ENCODE data around the gene RNF151.
"Not testable (repeated sequence)": the region's sequence is repeated elsewhere in the genome, so short reads cannot be mapped to it uniquely, and the experiment has no call there.

Gene RNF151

GRCh38 chr16:1932050-1933028 lies 34.3 kb upstream of the RNF151 start:
- no peak for TF ChIP-seq ZFX (IDR thresholded peaks at IDR 0.05)
- TF ChIP-seq CTCF (conservative IDR thresholded peaks at IDR 0.05): no peak; the same call in 1 of the 2 replicates
- H3K27ac ChIP-seq: no peak overlapping the region

GRCh38 chr16:1933097-1933661 lies 33.5 kb upstream of the RNF151 start:
- no peak overlapping the region for H3K27ac ChIP-seq
- no peak for TF ChIP-seq CTCF (conservative IDR thresholded peaks at IDR 0.05)
- no peak for TF ChIP-seq ZFX (IDR thresholded peaks at IDR 0.05)

DNA sequence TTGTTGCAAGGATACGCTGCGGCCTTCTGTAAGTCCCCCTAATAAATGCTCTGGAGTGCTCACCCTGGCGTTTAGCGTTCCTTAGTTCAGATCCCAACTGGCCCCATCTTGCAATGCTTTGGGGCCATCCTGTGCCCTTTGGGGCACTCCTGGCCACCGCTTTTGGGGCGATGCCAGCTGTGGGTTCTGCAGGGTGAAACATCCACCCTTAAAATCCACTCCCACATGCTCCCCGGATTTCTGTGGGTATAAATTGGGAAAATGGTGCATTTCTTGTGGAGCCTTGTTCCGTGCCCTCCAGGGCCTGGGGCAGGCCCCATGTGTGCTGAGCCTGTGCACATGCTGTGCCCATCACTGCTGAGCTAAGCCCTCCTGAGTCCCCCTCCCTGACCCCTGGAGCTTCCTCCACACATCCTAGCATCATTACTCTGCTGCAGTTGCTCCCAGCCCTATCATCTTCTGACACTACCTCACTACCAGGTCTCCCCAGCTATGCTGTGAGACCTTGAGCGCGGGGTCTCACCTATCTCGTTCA lies 29.6 kb upstream of the RNF151 start:
- no peak for TF ChIP-seq ZFX (IDR thresholded peaks at IDR 0.05)
- TF ChIP-seq CTCF (conservative IDR thresholded peaks at IDR 0.05): no peak
- no peak overlapping the region for H3K27ac ChIP-seq

- no peak for TF ChIP-seq ZFX (IDR thresholded peaks at IDR 0.05)
- TF ChIP-seq CTCF (conservative IDR thresholded peaks at IDR 0.05): no peak
- no peak overlapping the region for H3K27ac ChIP-seq
Observed at GRCh38 chr16:1938316-1938715, 28.3 kb upstream of the RNF151 start.

- H3K27ac ChIP-seq: no peak overlapping the region
- TF ChIP-seq ZFX (IDR thresholded peaks at IDR 0.05): no peak
- no peak for TF ChIP-seq CTCF (conservative IDR thresholded peaks at IDR 0.05)
Observed at GRCh38 chr16:1938910-1939309, 27.7 kb upstream of the RNF151 start.

GRCh38 chr16:1939833-1940232 lies 26.8 kb upstream of the RNF151 start:
- H3K27ac ChIP-seq: not testable (repeated sequence)

DNA sequence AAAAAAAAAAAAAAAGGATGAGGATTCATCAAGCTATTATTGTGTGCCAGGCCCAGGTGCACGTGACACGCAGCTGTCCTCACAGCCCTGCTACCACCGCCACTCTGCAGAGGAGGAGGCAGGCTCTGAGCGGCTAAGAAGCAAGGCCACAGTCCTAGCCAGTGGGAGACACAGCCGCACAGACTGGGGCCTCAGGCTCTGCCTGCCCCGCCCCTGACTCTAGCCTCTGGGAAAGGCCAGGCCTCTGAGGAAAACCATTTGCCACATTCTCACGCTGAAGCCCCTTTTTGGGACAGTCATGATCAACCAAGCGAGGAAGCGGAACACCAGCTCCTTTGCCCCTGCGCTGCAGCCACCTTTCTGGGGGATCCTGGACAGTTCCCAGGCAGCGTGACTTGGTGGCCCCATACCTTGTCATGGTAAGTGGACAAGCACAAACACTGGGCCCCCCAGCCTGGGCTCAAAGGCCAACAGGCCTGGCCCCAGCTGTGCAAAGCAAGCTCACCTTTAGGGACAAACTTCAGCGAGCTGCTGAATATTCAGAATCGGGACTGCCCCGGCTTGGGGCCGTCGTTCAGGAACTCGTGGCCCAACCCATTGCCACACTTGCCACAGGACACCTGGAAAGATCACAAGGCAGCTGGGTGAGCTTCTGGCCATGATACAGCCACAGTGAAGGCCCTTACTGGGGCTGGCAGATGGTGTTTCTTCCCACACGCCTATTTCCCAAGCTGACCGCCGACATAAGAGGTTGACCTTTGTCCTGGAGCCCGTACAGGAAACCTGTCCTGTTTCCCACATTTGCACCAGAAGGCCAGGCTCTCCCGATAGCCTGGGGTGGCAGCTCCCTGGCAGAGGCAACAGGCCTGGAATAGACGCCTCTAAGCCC lies 26.1 kb upstream of the RNF151 start:
- H3K27ac ChIP-seq: no peak overlapping the region

More for the DNA sequence above, 26.1 kb upstream of the RNF151 start:
- TF ChIP-seq CTCF (conservative IDR thresholded peaks at IDR 0.05): no peak
- TF ChIP-seq ZFX (IDR thresholded peaks at IDR 0.05): no peak
